ENCODE measurements around the gene FKBP5.

Gene FKBP5

DNA sequence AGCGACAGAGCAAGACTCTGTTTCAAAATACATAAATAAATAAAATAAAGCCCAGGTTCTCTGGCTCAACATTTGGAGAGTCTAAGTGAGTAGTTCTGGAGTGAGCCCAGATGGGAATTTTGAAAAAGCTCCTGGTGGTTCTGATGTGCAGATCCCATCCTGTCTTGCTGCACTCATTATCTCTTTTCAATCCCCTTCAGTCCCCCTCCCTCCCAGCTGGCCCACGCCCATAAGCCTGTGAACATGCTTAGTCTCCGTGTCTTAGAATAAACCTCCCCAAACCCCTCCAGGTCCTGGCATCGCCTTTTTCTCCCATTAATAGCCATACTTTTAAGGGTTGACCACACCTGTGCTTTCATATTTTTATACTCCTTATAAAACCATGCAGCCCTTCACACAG is 156.6 kb downstream of the FKBP5 start:
- DNase-seq, result no peak

DNA sequence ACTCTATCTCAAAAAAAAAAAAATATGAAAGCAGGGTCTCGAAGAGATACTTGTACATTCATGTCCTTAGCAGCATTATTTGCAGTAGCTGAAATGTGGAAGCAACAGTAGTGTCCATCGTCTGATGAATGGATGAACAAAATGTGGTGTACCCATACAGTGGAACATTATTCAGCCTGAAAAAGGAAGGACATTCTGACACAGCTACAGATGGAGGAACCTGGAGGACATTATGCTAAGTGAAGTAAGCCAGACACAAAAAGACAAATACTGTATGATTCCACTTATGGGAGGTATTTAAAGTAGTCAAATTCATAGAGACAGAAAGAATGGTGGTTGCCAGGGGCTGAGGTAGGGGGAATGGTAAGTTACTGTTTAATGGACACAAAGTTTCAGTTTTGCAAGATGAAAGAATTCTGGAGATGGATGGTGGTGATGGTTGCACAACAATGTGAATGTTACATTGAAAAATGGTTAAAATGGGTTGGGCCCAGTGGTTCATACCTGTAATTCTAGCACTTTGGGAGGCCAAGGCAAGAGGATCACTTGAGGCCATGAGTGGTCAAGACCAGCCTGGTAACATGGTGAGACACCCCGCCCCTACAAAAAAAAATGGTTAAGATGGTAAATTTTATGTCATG is 164.2 kb downstream of the FKBP5 start:
- DNase-seq, result no peak

All from stimulated activated naive CD4-positive, alpha-beta T cell (primary cell).